ENCODE data around the gene MTFP1.
"Not testable (repeated sequence)": the region's sequence is repeated elsewhere in the genome, so short reads cannot be mapped to it uniquely, and the experiment has no call there.

Gene MTFP1

GRCh38 chr22:30459181-30460052 is 33.8 kb downstream of the MTFP1 start:
- H3K4me3 ChIP-seq (ENCODE audit: low read length) = no peak overlapping the region
- no peak for DNase-seq (ENCODE audit: low read depth)
- TF ChIP-seq CTCF (conservative IDR thresholded peaks at IDR 0.05; ENCODE audit: low read depth, low read length) = no peak

GRCh38 chr22:30460147-30460546 is 34.6 kb downstream of the MTFP1 start:
- no peak overlapping the region for H3K4me3 ChIP-seq (ENCODE audit: low read length)
- TF ChIP-seq CTCF (conservative IDR thresholded peaks at IDR 0.05; ENCODE audit: low read depth, low read length) = no peak
- no peak for DNase-seq (ENCODE audit: low read depth)

GRCh38 chr22:30460555-30460954 is 35.0 kb downstream of the MTFP1 start:
- H3K4me3 ChIP-seq (ENCODE audit: low read length); DNase-seq (ENCODE audit: low read depth): not testable (repeated sequence)

- DNase-seq (ENCODE audit: low read depth) = no peak
- H3K4me3 ChIP-seq (ENCODE audit: low read length) = no peak overlapping the region
- TF ChIP-seq CTCF (conservative IDR thresholded peaks at IDR 0.05; ENCODE audit: low read depth, low read length) = no peak
Measured at GRCh38 chr22:30469165-30469564, 43.6 kb downstream of the MTFP1 start.

GRCh38 chr22:30470655-30471054 is 45.1 kb downstream of the MTFP1 start:
- TF ChIP-seq CTCF (conservative IDR thresholded peaks at IDR 0.05; ENCODE audit: low read depth, low read length) = no peak
- DNase-seq (ENCODE audit: low read depth) = no peak
- H3K4me3 ChIP-seq (ENCODE audit: low read length) = no peak overlapping the region

- no peak within 1 kb of the TSS for H3K4me3 ChIP-seq (ENCODE audit: low read length)
- TF ChIP-seq CTCF (conservative IDR thresholded peaks at IDR 0.05; ENCODE audit: low read depth, low read length) = no peak
- no peak for DNase-seq (ENCODE audit: low read depth)
Measured at GRCh38 chr22:30471616-30472318, 46.2 kb downstream of the MTFP1 start, which contains the start of gene SEC14L3. Gene SEC14L3 (minus strand): TSS chr22:30472017. CDS start chr22:30471958, 59 bp downstream.

- no peak for DNase-seq (ENCODE audit: low read depth)
- no peak overlapping the region for H3K4me3 ChIP-seq (ENCODE audit: low read length)
- no peak for TF ChIP-seq CTCF (conservative IDR thresholded peaks at IDR 0.05; ENCODE audit: low read depth, low read length)
Measured at GRCh38 chr22:30472994-30473720, 47.6 kb downstream of the MTFP1 start.

All from retinal pigment epithelial cell (primary cell).